ENCODE results near the gene CHML.

CHML gene

DNA sequence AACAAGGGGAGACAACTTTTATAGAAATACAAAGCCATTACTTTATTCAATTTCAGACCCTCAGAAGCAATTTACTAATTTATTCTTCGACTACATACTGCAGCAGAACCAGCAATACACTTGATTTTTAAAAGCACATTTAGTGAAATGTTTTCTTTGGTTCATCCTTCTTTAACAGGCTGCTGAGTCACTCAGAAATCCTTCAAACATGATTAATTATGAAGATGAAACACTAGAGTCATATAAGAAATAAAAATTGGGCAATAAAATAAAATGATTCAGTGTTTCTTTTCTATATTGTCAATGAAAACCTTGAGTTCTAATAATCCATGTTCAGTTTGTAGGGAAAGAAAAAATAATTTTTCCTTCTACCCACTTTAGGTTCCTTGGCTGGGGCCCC, 47.0 kb downstream of the CHML start:
- H3K27me3 ChIP-seq (replicated peaks; ENCODE audit: control insufficient read depth, insufficient read depth, low read length, poor library complexity, severe bottlenecking) = no peaks in the 10 kb centered on the region
- H3K36me3 ChIP-seq (ENCODE audit: control insufficient read depth, insufficient read depth, low read length) = no peaks in the 10 kb centered on the region
- H3K4me1 ChIP-seq (ENCODE audit: control insufficient read depth, insufficient read depth, low read length, poor library complexity, severe bottlenecking) = no peaks in the 10 kb centered on the region
- no peak for DNase-seq
- H3K9me3 ChIP-seq (ENCODE audit: control insufficient read depth, low read length) = no peaks in the 10 kb centered on the region
- H3K4me3 ChIP-seq (ENCODE audit: insufficient read depth, low read depth, low read length, poor library complexity, severe bottlenecking) = no peak overlapping the region
- H3K27ac ChIP-seq (ENCODE audit: insufficient read depth, low read length, poor library complexity, severe bottlenecking) = no peak overlapping the region

DNA sequence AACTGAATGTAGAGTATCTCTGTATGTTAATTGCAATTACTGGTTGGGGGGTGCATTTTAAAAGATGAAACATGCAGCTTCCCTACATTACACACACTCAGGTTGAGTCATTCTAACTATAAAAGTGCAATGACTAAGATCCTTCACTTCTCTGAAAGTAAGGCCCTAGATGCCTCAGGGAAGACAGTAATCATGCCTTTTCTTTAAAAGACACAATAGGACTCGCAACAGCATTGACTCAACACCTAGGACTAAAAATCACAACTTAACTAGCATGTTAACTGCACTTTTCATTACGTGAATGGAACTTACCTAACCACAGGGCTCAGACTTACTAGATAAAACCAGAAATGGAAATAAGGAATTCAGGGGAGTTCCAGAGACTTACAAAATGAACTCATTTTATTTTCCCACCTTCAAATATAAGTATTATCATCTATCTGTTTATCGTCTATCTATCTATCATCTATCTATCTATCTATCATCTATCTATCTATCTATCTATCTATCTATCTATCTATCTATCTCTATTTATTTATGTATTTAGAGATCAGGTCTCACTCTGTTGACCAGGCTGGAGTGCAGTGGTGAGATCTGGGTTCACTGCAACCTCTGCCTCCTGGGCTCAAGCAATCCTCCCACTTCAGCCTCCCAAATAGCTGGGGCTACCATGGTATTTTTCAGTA, 47.8 kb downstream of the CHML start:
- Histone ChIP-seq H3K4me1 (ENCODE audit: control insufficient read depth, insufficient read depth, low read length, poor library complexity, severe bottlenecking) (no peaks in the 10 kb centered on the region), H3K36me3 (ENCODE audit: control insufficient read depth, insufficient read depth, low read length) (no peaks in the 10 kb centered on the region), H3K9me3 (ENCODE audit: control insufficient read depth, low read length) (no peaks in the 10 kb centered on the region), H3K27ac (ENCODE audit: insufficient read depth, low read length, poor library complexity, severe bottlenecking) (no peak overlapping the region), H3K4me3 (ENCODE audit: insufficient read depth, low read depth, low read length, poor library complexity, severe bottlenecking) (no peak overlapping the region), H3K27me3 (replicated peaks; ENCODE audit: control insufficient read depth, insufficient read depth, low read length, poor library complexity, severe bottlenecking) (no peaks in the 10 kb centered on the region)
- DNase-seq = no peak

GRCh38 chr1:241591736-241592135, 48.4 kb downstream of the CHML start:
- Histone ChIP-seq H3K27me3 (replicated peaks; ENCODE audit: control insufficient read depth, insufficient read depth, low read length, poor library complexity, severe bottlenecking) (no peaks in the 10 kb centered on the region), H3K36me3 (ENCODE audit: control insufficient read depth, insufficient read depth, low read length) (no peaks in the 10 kb centered on the region), H3K4me3 (ENCODE audit: insufficient read depth, low read depth, low read length, poor library complexity, severe bottlenecking) (no peak overlapping the region), H3K27ac (ENCODE audit: insufficient read depth, low read length, poor library complexity, severe bottlenecking) (no peak overlapping the region), H3K9me3 (ENCODE audit: control insufficient read depth, low read length) (no peaks in the 10 kb centered on the region), H3K4me1 (ENCODE audit: control insufficient read depth, insufficient read depth, low read length, poor library complexity, severe bottlenecking) (no peaks in the 10 kb centered on the region)
- no peak for DNase-seq

DNA sequence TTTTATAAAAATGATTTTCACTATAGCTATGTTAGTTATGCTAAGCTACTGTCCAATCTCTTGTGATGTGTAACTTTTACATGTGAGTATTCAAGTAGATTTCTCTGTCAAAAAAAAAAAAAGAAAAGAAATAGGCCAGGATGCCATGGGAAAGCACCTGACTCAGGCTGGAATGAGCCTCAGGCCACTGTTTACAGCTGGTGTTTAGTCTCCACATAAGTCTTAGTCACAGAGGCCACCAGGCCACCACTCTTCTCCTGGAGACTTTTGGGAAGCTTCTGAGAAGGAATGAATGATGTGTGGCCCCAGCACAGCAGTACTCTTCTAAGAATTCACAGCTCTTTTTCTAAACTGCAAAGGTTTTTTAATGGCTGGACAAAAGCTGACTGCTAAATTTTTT, 48.9 kb downstream of the CHML start:
- Histone ChIP-seq H3K9me3 (ENCODE audit: control insufficient read depth, low read length) (no peaks in the 10 kb centered on the region), H3K4me3 (ENCODE audit: insufficient read depth, low read depth, low read length, poor library complexity, severe bottlenecking) (no peak overlapping the region), H3K27me3 (replicated peaks; ENCODE audit: control insufficient read depth, insufficient read depth, low read length, poor library complexity, severe bottlenecking) (no peaks in the 10 kb centered on the region), H3K27ac (ENCODE audit: insufficient read depth, low read length, poor library complexity, severe bottlenecking) (no peak overlapping the region), H3K36me3 (ENCODE audit: control insufficient read depth, insufficient read depth, low read length) (no peaks in the 10 kb centered on the region), H3K4me1 (ENCODE audit: control insufficient read depth, insufficient read depth, low read length, poor library complexity, severe bottlenecking) (no peaks in the 10 kb centered on the region)
- no peak for DNase-seq

- Histone ChIP-seq H3K4me3 (ENCODE audit: insufficient read depth, low read depth, low read length, poor library complexity, severe bottlenecking) (no peak overlapping the region), H3K27me3 (replicated peaks; ENCODE audit: control insufficient read depth, insufficient read depth, low read length, poor library complexity, severe bottlenecking) (no peaks in the 10 kb centered on the region), H3K9me3 (ENCODE audit: control insufficient read depth, low read length) (no peaks in the 10 kb centered on the region), H3K4me1 (ENCODE audit: control insufficient read depth, insufficient read depth, low read length, poor library complexity, severe bottlenecking) (no peaks in the 10 kb centered on the region), H3K27ac (ENCODE audit: insufficient read depth, low read length, poor library complexity, severe bottlenecking) (no peak overlapping the region), H3K36me3 (ENCODE audit: control insufficient read depth, insufficient read depth, low read length) (no peaks in the 10 kb centered on the region)
- DNase-seq = no peak
Observed at GRCh38 chr1:241590719-241591118, 49.5 kb downstream of the CHML start.

Data from effector memory CD4-positive, alpha-beta T cell (primary cell).